NCI-H2107 treated with DMSO at 0.1 percent for 48 hours (cell line): ENCODE data around the gene SAP30.
A peak's percentile ranks its signal among the peaks of the same experiment; 100 is the strongest.

ENCODE experiments used
- DNase-seq: peaks from one replicate; lab custom pipeline; 2025; ENCODE audit not compliant: unreplicated experiment; lab: John Stamatoyannopoulos, UW

Gene SAP30

DNA sequence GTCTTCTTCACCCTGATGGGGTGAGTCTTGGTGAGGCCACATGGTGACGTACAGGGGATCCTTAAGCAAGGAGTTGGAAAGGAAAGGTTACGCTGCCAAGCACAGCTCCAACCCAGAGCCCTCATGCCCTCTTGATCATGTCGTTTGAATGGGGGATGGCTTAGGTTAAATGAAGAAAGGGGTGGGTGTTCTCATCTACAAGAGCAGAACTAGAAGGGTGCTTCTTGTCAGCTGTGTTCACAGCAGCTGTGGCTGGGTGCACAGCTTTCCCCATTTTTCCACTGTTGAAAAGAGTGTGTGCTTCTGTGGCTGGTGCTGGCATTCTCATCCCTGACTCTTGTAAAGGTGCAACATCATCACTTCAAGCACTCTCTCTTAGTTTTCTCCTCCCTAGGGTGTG is 43.7 kb downstream of the SAP30 start:
- DNase-seq = no peak

DNA sequence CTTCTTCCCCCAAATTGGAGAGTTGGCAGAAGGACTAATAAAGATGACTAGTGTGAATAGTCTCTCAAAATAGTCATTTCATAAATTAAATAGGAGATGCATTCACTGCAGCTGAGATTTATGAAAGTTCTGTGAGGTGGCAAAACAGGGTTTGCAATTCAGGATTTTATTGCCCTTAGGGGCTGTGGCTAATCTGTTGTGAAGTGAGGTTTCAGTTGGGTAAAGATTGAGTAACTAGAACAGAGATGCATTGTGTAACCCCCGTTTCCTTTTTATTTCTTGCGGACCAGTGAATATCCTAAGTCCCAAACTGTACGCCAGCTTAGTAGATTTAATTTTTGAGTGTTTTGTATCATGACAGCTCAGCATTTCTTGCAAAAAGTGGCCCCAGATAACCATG is 44.3 kb downstream of the SAP30 start:
- DNase-seq = no peak

DNA sequence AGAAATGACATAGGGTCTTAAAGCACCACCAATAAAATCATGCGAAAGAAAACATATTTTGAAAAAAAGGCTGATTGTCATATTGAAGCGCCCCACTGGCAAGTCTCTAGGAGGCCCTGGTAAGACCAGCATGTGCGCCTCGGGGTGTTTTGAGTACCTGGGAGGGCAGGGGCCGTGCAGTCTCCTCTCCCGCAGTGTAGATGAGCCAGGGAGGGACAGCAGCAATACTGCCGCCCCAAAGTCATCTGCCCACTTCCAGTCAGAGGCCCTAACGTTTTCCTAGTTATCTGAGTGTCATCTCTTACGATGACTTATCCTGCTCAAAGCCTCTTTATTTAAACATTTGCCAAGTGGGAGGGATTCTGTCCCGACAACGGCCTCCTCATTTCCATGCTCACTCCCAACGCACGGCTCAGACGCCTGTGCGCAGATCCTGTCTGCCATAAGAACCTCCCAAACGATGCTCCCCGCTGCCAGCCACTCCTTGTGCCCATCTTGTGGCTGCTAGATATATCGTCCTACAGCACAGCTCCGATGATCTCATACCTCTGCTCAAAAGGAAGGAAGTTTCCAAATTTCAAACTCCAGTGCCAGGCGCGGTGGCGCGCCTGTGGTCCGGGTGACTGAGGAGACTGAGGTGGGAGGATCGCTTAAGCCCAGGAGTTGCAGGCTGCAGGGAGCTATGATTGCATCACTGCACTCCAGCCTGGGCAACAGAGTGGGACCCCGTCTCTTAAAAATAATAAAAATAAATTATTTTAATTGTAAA is 45.3 kb downstream of the SAP30 start:
- no peak for DNase-seq

GRCh38 chr4:173417833-173418232 is 47.1 kb downstream of the SAP30 start:
- DNase-seq = no peak

GRCh38 chr4:173418639-173419038 is 47.9 kb downstream of the SAP30 start:
- DNase-seq = no peak

DNA sequence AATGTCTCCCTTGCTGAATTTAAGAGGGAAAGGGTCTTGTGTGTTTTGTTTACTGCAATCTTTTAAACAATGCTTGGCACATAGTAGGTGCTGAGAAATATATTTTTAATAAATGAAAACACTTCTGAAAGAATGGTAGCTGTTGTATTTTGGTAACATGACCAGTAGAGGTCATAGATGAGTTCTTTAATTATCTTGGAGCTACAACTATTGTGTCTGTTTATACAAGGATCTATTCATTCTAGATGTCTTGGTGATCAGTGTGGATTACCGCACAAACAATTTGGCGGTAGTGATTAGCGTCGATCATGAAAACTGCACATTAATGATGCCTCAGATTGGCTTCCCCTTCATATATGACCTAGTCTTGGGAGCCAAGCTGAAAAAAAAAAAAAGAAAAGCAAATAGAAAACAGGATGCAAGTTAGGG is 49.6 kb downstream of the SAP30 start:
- peak; percentile 32 for DNase-seq

GRCh38 chr4:173420801-173421200 is 50.0 kb downstream of the SAP30 start:
- DNase-seq = no peak

GRCh38 chr4:173424899-173425805 is 54.4 kb downstream of the SAP30 start:
- DNase-seq = no peak

GRCh38 chr4:173426064-173426463 is 55.3 kb downstream of the SAP30 start:
- no peak for DNase-seq
